ENCODE measurements around the gene DOCK11.
"Not testable (repeated sequence)": the region's sequence is repeated elsewhere in the genome, so short reads cannot be mapped to it uniquely, and the experiment has no call there.

DOCK11 gene

DNA sequence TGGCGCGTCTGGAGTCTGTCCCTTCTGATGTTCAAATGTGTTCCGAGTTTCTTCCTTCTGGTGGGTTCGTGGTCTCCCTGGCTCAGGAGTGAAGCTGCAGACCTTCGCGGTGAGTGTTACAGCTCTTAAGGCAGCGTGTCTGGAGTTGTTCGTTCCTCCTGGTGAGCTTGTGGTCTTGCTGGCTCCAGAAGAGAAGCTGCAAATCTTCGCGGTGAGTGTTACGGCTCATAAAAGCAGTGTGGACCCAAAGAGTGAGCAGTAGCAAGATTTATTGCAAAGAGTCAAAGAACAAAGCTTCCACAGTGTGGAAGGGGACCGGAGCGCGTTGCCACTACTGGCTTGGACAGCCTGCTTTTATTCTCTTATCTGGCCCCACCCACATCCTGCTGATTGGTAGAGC lies 220.3 kb downstream of the DOCK11 start:
- not testable (repeated sequence) for DNase-seq

GRCh38 chrX:118716833-118717232 lies 221.2 kb downstream of the DOCK11 start:
- not testable (repeated sequence) for DNase-seq

DNA sequence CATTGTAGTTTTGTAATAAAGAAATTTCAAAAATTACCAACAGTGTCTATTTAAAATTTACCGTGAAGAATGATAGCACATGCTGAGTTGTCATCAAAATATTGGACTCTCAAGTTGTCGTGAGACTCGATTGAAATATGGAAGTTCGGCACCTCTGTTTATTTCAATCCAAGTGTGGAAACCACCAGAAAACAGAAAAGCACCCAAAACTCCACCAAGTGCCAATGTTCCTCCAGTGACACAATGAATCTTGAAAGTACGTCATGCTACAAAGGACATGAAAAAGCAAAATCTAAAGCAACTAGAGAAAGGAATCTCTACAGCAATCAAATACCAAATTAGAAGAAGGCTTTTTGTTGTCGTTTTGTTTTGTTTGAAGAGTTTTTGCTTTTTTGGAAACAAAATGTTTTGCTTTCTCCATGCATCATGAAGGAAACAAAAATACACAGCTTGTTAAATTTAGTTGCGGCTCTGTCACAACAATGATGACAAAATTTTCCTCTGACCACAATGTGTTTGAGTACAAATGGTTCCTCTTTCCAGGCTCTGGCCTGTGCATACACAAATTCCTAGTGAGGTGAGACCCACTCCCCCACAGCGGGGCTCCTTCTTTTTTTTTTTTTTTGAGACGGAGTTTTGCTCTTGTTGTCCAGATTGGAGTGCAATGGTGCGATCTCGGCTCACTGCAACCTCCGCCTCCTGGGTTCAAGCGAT lies 222.2 kb downstream of the DOCK11 start:
- DNase-seq: no peak

GRCh38 chrX:118718737-118719136 lies 223.1 kb downstream of the DOCK11 start:
- no peak for DNase-seq

DNA sequence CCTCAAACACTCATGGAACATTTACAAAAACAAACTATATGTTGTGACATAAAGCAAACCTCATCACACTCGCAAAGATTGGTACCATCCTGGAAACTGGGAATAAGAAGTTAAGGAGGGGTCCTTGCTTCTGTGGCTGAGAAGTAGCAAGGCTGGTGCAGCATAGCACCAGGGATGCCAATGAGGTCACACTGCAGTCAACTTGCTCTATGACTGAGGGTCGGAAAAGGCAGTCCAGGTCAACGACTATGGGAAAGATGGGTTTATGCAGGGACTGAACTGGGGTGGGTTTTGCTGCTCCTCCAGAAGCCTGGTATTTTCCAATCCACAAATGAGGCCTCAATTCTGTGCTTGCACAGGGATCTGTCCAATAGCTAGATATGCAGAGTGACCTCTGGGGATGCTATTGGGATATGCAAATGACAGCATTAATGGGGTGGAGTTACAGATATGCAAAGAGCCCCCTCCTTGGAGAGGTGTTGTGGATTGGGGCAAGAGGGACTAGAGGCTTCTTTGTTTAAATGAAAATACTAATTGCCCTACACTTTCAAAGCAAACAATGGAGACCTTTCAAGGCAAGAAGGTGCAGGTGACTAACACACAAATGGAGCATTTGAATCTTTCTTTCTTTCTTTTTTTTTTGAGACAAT lies 224.6 kb downstream of the DOCK11 start:
- DNase-seq: no peak

- no peak for DNase-seq
Observed at GRCh38 chrX:118723376-118723775, 227.8 kb downstream of the DOCK11 start.

- no peak for DNase-seq
Observed at GRCh38 chrX:118724365-118724764, 228.8 kb downstream of the DOCK11 start.

DNA sequence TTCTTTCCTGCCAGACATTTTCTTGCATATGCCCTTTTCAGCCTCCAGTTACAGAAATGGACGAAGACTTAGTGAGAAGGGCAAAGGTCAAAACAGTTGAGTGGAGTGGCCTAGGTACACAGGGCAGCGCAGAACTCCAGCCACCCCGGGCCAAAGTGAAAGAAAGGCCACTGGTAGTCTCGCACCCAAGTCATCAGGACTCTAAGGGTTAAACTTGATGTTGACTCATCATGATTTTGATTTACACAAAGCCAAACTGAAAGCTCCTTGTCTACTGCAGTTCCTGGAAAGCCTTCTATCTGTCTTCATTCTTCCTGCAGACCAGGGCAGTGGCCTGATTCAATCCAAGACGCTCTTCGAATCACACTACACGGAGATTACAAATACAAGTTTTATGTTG lies 229.2 kb downstream of the DOCK11 start:
- DNase-seq: no peak

DNA sequence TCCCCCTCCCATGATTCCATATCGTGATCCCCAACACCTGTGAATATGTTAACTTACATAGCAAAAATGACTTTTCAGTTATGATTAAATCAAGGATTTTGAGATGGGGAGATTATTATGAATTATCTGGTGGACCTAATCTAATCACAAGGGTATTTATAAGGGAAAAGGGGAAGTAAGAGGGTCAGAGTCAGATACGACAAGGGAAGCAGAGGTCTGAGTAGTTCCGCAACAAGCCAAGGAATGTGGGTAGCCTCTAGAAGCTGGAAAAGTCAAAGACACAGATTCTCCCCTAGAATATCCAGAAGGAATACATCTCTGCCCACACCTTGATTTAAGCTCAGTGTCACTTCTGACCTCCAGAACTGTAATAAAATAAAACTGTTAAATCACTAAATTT lies 230.8 kb downstream of the DOCK11 start:
- no peak for DNase-seq

GRCh38 chrX:118726887-118727685 lies 231.5 kb downstream of the DOCK11 start, which contains the start of gene IL13RA1:
IL13RA1 (plus strand) TSS chrX:118727606; CDS start chrX:118727639, 33 bp downstream.
- no peak for DNase-seq

DNA sequence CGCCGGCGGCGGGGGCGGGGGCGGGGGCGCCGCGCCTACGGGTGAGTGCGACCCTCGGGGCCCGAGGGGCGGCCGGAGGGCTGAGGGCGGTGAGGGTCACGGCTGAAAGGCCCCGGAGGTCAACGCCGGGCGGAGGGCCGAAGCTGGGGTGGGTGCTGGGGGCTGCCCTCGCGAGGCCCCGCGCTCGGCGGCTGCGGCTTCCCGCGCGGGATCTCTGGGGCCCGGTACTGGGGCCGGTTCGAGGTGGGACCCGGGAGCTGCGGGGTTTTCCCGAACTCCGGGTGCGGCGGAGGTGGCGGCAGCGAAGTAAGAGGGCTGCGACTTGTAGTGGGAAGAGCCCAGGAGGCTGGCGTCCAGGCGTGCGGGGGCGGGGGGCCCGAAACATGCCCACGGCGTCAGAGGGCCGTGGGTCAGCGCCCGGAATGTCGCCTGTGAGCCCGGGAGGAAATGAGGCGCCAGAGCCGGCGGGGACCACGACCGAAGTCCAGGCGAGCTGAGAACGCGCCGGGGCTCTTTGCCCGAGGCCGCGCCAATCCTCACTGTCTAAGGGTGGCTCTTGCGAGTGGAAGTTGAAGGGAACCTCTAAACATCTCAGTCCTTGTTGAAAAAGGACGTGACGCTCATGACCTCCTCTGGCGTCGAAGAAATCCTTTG lies 232.2 kb downstream of the DOCK11 start:
- DNase-seq: no peak

DNA sequence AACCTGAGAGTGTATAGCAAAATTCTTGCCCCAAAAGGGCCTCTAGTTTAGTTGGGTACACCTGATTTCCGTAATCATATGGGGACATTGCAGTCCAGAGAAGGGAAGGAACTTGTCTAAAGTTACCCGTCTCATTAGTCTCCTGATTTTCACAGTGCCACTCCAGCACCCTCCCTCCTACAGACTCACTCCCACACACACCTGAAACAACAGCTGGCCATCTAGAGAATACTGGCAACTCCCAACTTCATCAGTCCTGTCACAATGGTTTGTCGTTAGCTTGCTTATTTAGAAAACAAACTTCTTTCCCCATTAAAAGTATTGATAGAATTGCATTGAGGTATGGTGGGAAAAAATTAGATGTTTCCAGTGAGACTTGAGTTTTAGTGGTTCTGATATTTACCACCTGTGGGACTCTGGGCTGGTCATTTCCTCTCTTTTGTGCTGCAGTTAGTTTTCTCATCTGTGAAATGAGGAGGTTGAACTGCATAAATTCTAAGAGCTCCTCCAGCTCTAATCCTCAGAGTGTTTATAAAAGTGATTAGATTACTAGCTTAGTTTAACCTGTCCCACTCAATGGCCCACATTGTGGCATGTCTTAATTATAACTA lies 233.5 kb downstream of the DOCK11 start:
- DNase-seq: no peak

- no peak for DNase-seq
Observed at GRCh38 chrX:118730500-118731247, 235.1 kb downstream of the DOCK11 start.

GRCh38 chrX:118732551-118732950 lies 236.9 kb downstream of the DOCK11 start:
- not testable (repeated sequence) for DNase-seq

- DNase-seq: no peak
Observed at GRCh38 chrX:118734909-118735308, 239.3 kb downstream of the DOCK11 start.

Measured in effector CD4-positive, alpha-beta T cell (primary cell).